Measurements from ENCODE around the gene NUMA1. TPM values are rescaled to one million over a fixed set of nuclear protein-coding genes. Genes with fewer than 3 reads are reported as not detected.

The NUMA1 gene
- total RNA-seq, 2 experiments from 2014 or later = 217 to 227 TPM

GRCh38 chr11:71999798-72000197 is 80.5 kb downstream of the NUMA1 start:
- Mint-ChIP-seq H3K36me3 (ENCODE audit: low read depth) (peaks cover 43% of the 10 kb centered on the region), H3K9me3 (no peaks in the 10 kb centered on the region), H3K27me3 (no peaks in the 10 kb centered on the region), H3K4me3 (peak overlapping the region; percentile 78), H3K27ac (peak overlapping the region; percentile 92), H3K4me1 (peaks cover 20% of the 10 kb centered on the region)
- CTCF ChIA-PET = interaction anchor here (0.8 to 7.5 kb wide), 7 partner anchors 12 to 71 kb away, joined by 3 to 42 read pairs (median 6); partner anchors contain the start of genes RNF121 and XNDC1N
- POLR2A ChIA-PET = interaction anchor here (0.8 kb wide), 1 partner anchor 1642 kb away, joined by 3 read pairs; no protein-coding TSS in a partner anchor
- no peak for DNase-seq

- peaks cover 20% of the 10 kb centered on the region for H3K4me1 Mint-ChIP-seq
- H3K27ac Mint-ChIP-seq = peak overlapping the region; percentile 92
- CTCF ChIA-PET = interaction anchor here (0.8 to 7.5 kb wide), 7 partner anchors 11 to 71 kb away, joined by 3 to 42 read pairs (median 6); partner anchors contain the start of genes RNF121 and XNDC1N
- no peaks in the 10 kb centered on the region for H3K27me3 Mint-ChIP-seq
- H3K9me3 Mint-ChIP-seq = no peaks in the 10 kb centered on the region
- H3K36me3 Mint-ChIP-seq (ENCODE audit: low read depth) = peaks cover 40% of the 10 kb centered on the region
- POLR2A ChIA-PET = interaction anchor here (0.8 kb wide), 1 partner anchor 1642 kb away, joined by 3 read pairs; no protein-coding TSS in a partner anchor
- DNase-seq = no peak
- peak overlapping the region; percentile 78 for H3K4me3 Mint-ChIP-seq
Measured at GRCh38 chr11:71999362-71999761, 81.0 kb downstream of the NUMA1 start.

- Mint-ChIP-seq H3K36me3 (ENCODE audit: low read depth) (peaks cover 34% of the 10 kb centered on the region), H3K4me3 (peak within 1 kb of the TSS; percentile 78), H3K4me1 (peaks cover 20% of the 10 kb centered on the region), H3K27ac (peak within 1 kb of the TSS; percentile 92), H3K9me3 (no peaks in the 10 kb centered on the region), H3K27me3 (no peaks in the 10 kb centered on the region)
- ChIA-PET POLR2A (interaction anchor here (0.8 to 1.1 kb wide), 3 partner anchors 17 to 1643 kb away, joined by 3 to 4 read pairs (median 3); no protein-coding TSS in a partner anchor), CTCF (interaction anchor here (0.6 to 7.5 kb wide), 6 partner anchors 10 to 27 kb away, joined by 3 to 42 read pairs (median 5); no protein-coding TSS in a partner anchor)
- DNase-seq = peak; percentile 62
Measured at GRCh38 chr11:71998649-71999310, 81.6 kb downstream of the NUMA1 start, which contains the start of gene IL18BP. TSS of gene IL18BP (plus strand) at chr11:71998909. CDS start at chr11:71999985, 1,076 bp downstream.

- Mint-ChIP-seq H3K27ac (peak overlapping the region; percentile 92), H3K4me3 (no peak overlapping the region), H3K36me3 (ENCODE audit: low read depth) (peaks cover 35% of the 10 kb centered on the region), H3K27me3 (no peaks in the 10 kb centered on the region), H3K4me1 (peaks cover 20% of the 10 kb centered on the region), H3K9me3 (no peaks in the 10 kb centered on the region)
- DNase-seq = no peak
- ChIA-PET POLR2A (interaction anchor here (1.0 to 1.1 kb wide), 2 partner anchors 17 to 42 kb away, joined by 3 to 4 read pairs; no protein-coding TSS in a partner anchor), CTCF (interaction anchor here (1.1 to 7.5 kb wide), 3 partner anchors 10 to 27 kb away, joined by 4 to 42 read pairs (median 9); no protein-coding TSS in a partner anchor)
Measured at GRCh38 chr11:71998061-71998460, 82.3 kb downstream of the NUMA1 start.

- peaks cover 20% of the 10 kb centered on the region for H3K4me1 Mint-ChIP-seq
- no peak overlapping the region for H3K27ac Mint-ChIP-seq
- no peak for DNase-seq
- ChIA-PET POLR2A (interaction anchor here (1.1 kb wide), 1 partner anchor 18 kb away, joined by 4 read pairs; no protein-coding TSS in a partner anchor), CTCF (interaction anchor here (0.8 to 7.5 kb wide), 4 partner anchors 10 to 146 kb away, joined by 3 to 42 read pairs (median 4); no protein-coding TSS in a partner anchor)
- H3K36me3 Mint-ChIP-seq (ENCODE audit: low read depth) = peaks cover 32% of the 10 kb centered on the region
- no peak overlapping the region for H3K4me3 Mint-ChIP-seq
- no peaks in the 10 kb centered on the region for H3K27me3 Mint-ChIP-seq
- H3K9me3 Mint-ChIP-seq = no peaks in the 10 kb centered on the region
Measured at GRCh38 chr11:71997594-71997993, 82.7 kb downstream of the NUMA1 start.

- POLR2A ChIA-PET = no interaction called here
- Mint-ChIP-seq H3K27ac (no peak overlapping the region), H3K36me3 (ENCODE audit: low read depth) (peaks cover 26% of the 10 kb centered on the region)
Measured at GRCh38 chr11:71996946-71997345, 83.4 kb downstream of the NUMA1 start.

GRCh38 chr11:71996517-71996916 is 83.8 kb downstream of the NUMA1 start:
- Mint-ChIP-seq H3K4me1 (peaks cover 23% of the 10 kb centered on the region), H3K9me3 (no peaks in the 10 kb centered on the region), H3K4me3 (no peak overlapping the region), H3K36me3 (ENCODE audit: low read depth) (peaks cover 24% of the 10 kb centered on the region), H3K27ac (no peak overlapping the region), H3K27me3 (no peaks in the 10 kb centered on the region)
- ChIA-PET POLR2A (no interaction called here), CTCF (interaction anchor here (0.9 to 7.5 kb wide), 2 partner anchors 9 to 18 kb away, joined by 3 to 42 read pairs; no protein-coding TSS in a partner anchor)
- DNase-seq = no peak

More at GRCh38 chr11:71996946-71997345, 83.4 kb downstream of the NUMA1 start:
- no peak overlapping the region for H3K4me3 Mint-ChIP-seq
- no peaks in the 10 kb centered on the region for H3K9me3 Mint-ChIP-seq
- H3K27me3 Mint-ChIP-seq = no peaks in the 10 kb centered on the region
- DNase-seq = no peak
- CTCF ChIA-PET = interaction anchor here (0.8 to 7.5 kb wide), 3 partner anchors 10 to 147 kb away, joined by 3 to 42 read pairs (median 4); no protein-coding TSS in a partner anchor
- peaks cover 23% of the 10 kb centered on the region for H3K4me1 Mint-ChIP-seq

GRCh38 chr11:71995726-71996291 is 84.5 kb downstream of the NUMA1 start:
- DNase-seq = no peak
- Mint-ChIP-seq H3K27ac (no peak overlapping the region), H3K9me3 (no peaks in the 10 kb centered on the region), H3K27me3 (no peaks in the 10 kb centered on the region), H3K4me3 (no peak overlapping the region), H3K4me1 (peaks cover 23% of the 10 kb centered on the region), H3K36me3 (ENCODE audit: low read depth) (peaks cover 28% of the 10 kb centered on the region)
- ChIA-PET CTCF (interaction anchor here (7.5 kb wide), 1 partner anchor 19 kb away, joined by 42 read pairs; no protein-coding TSS in a partner anchor), POLR2A (no interaction called here)

- CTCF ChIA-PET = interaction anchor here (0.6 to 1.2 kb wide), 2 partner anchors 13 to 57 kb away, joined by 3 to 4 read pairs; no protein-coding TSS in a partner anchor
- no peak for DNase-seq
- peaks cover 25% of the 10 kb centered on the region for H3K36me3 Mint-ChIP-seq (ENCODE audit: low read depth)
- no peaks in the 10 kb centered on the region for H3K27me3 Mint-ChIP-seq
- no peaks in the 10 kb centered on the region for H3K9me3 Mint-ChIP-seq
- H3K4me3 Mint-ChIP-seq = no peak overlapping the region
- POLR2A ChIA-PET = no interaction called here
- peaks cover 21% of the 10 kb centered on the region for H3K4me1 Mint-ChIP-seq
- no peak overlapping the region for H3K27ac Mint-ChIP-seq
Measured at GRCh38 chr11:71994786-71995185, 85.6 kb downstream of the NUMA1 start.

- Mint-ChIP-seq H3K4me3 (no peak overlapping the region), H3K27ac (no peak overlapping the region), H3K4me1 (peaks cover 3% of the 10 kb centered on the region), H3K36me3 (ENCODE audit: low read depth) (peaks cover 10% of the 10 kb centered on the region), H3K27me3 (no peaks in the 10 kb centered on the region), H3K9me3 (no peaks in the 10 kb centered on the region)
- DNase-seq = no peak
- ChIA-PET CTCF (interaction anchor here (0.6 to 1.0 kb wide), 2 partner anchors 51 to 656 kb away, joined by 3 to 5 read pairs; no protein-coding TSS in a partner anchor), POLR2A (interaction anchor here (0.6 kb wide), 1 partner anchor 103 kb away, joined by 5 read pairs; no protein-coding TSS in a partner anchor)
Measured at GRCh38 chr11:71992136-71992730, 88.1 kb downstream of the NUMA1 start.

- Mint-ChIP-seq H3K4me3 (no peak overlapping the region), H3K27me3 (no peaks in the 10 kb centered on the region), H3K4me1 (peaks cover 3% of the 10 kb centered on the region), H3K9me3 (no peaks in the 10 kb centered on the region), H3K27ac (no peak overlapping the region), H3K36me3 (ENCODE audit: low read depth) (peaks cover 10% of the 10 kb centered on the region)
- ChIA-PET CTCF (interaction anchor here (0.6 to 1.0 kb wide), 3 partner anchors 52 to 655 kb away, joined by 3 to 5 read pairs (median 3); no protein-coding TSS in a partner anchor), POLR2A (no interaction called here)
- DNase-seq = no peak
Measured at GRCh38 chr11:71991494-71991893, 88.8 kb downstream of the NUMA1 start.

GRCh38 chr11:71990701-71991100 is 89.6 kb downstream of the NUMA1 start:
- POLR2A ChIA-PET = no interaction called here
- Mint-ChIP-seq H3K27me3 (no peaks in the 10 kb centered on the region), H3K9me3 (no peaks in the 10 kb centered on the region), H3K4me1 (peaks cover 3% of the 10 kb centered on the region), H3K36me3 (ENCODE audit: low read depth) (peaks cover 10% of the 10 kb centered on the region), H3K27ac (no peak overlapping the region), H3K4me3 (no peak overlapping the region)
- no peak for DNase-seq
- CTCF ChIA-PET = interaction anchor here (1.9 kb wide), 1 partner anchor 13 kb away, joined by 7 read pairs; no protein-coding TSS in a partner anchor
